GM21723 (cell line): ENCODE data around the gene ACADM.
"Not testable (repeated sequence)": the region's sequence is repeated elsewhere in the genome, so short reads cannot be mapped to it uniquely, and the experiment has no call there.

Source experiments
- ATAC-seq: cut with Tn5 transposase; IDR thresholded peaks from one replicate; pipeline ENCODE4 v1.9.1; 2021; ENCODE audit warnings: mild to moderate bottlenecking, moderate library complexity; ENCODE audit not compliant: unreplicated experiment

The ACADM gene

GRCh38 chr1:75733661-75734060 lies 9.2 kb downstream of the ACADM start:
- ATAC-seq = no peak

DNA sequence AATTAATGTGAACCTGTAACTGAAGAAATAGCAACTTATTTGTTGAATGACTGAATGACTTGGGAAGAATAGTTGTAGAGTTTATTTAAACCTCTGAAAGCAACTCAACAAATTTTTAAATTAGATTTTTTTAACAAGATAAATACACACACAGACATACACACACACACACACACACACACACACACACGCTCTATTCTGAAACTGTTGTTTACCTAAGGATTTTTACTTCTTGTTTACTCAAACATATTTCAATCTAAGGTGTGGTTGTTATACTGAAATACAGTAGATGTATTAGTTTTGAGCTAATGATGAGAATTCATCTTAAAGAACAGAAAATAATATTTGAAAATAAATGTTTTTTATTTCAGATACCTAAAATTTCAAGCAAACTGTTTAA lies 11.5 kb downstream of the ACADM start:
- ATAC-seq = no peak

DNA sequence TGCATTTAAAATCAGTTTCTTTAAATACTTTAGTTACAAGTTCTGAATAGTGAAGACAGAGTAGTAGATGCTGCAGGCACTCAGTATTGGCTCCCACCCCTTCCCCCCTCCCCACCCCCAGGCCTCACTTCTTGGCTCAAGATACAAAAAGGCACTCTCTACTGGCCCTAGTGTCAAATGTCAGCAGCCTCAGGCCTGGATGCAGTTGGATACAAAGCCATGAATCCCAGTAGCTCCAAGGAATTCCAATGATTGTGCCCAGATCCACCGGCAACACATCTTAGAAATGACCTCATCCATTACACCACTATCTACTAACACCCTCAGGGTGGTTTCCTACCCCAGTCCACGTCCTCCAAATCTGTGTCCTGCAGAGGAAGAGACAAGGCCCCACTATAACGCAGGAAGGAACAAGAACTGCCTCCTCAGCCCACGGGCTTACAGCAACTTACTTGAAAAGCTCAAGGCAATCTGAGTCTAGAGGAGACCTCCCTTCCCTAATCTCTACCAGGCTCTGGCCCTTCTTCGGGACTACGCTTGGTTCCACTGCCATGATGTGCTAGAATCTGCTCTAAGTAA lies 17.6 kb downstream of the ACADM start:
- ATAC-seq = no peak

DNA sequence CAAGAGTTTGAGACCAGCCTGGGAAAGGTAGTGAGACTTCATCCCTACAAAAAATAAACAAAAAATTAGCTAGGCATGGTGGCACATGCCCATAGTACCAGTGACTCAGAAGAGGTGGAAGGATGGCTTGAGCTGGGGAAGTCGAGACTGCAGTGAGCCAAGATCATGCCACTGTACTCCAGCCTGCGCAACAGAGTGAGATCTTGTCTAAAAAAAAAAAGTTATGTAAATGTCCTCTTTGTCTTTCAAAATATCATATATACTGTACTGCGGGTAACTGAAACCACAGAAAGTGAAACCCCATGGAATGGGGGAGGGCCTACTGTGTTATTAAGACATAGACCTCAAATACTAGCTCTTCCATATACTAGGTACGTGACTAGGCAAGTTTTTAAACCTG lies 20.8 kb downstream of the ACADM start:
- ATAC-seq = peak; percentile 82

DNA sequence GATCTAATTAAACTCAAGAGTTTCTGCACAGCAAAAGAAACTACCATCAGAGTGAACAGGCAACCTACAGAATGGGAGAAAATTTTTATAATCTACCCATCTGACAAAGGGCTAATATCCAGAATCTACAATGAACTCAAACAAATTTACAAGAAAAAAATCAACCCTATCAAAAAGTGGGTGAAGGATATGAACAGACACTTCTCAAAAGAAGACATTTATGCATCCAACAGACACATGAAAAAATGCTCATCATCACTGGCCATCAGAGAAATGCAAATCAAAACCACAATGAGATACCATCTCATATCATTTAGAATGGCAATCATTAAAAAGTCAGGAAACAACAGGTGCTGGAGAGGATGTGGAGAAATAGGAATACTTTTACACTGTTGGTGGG lies 32.7 kb downstream of the ACADM start:
- ATAC-seq = not testable (repeated sequence)

GRCh38 chr1:75758543-75758942 lies 34.0 kb downstream of the ACADM start:
- ATAC-seq = not testable (repeated sequence)

GRCh38 chr1:75764057-75764655 lies 39.6 kb downstream of the ACADM start:
- no peak for ATAC-seq

DNA sequence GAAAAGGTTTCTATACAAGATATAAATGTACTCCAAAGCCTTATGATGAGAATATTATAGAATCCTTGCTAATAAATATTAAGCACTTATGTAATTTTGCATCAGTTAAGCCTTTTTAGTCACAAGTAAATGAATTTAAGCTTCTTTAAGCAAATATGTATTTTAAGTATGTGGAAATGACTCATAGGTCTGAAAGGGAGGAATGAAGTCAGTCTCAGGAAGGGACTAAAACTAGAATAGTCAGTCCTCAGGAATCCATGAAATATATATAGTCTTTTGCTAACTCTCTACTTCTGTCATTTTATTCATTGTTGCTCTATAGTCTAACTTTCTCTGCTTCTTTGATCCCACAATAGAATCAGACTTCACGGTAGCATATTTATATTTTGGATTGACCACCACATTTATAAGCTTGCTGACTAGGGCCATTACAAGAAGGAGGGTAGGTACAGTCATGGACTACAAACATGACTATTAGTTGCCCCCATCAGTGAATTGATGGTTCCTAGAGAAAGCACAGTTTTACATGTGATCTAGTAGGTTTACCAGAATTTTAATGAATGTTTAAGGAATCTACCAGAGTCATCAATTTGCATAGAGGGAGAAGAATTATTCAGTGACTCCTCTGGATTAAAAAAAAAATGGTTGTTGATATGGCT lies 41.3 kb downstream of the ACADM start:
- no peak for ATAC-seq

GRCh38 chr1:75768016-75768415 lies 43.5 kb downstream of the ACADM start:
- no peak for ATAC-seq

- ATAC-seq = no peak
Measured at GRCh38 chr1:75770761-75771160, 46.3 kb downstream of the ACADM start.

DNA sequence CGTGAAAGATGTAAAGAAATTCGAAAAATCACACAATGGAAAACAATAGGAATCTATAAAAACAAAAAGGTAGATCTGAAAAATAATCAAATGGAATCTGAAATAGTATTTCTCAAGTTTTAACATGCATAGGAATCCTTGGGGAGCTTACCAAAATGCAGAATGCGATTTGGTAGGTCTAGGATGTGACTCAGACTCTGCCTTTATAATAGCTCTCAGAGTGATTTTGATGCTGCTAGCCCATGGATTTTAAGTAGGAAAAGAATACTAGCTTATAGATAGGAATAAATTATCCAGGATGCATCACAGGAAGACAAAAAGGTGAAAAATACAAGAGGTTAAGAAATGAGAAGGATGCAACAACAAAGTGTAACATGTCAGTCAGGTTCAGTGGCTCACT lies 47.5 kb downstream of the ACADM start:
- no peak for ATAC-seq

- ATAC-seq = not testable (repeated sequence)
Measured at GRCh38 chr1:75777812-75778211, 53.3 kb downstream of the ACADM start.

GRCh38 chr1:75778694-75779093 lies 54.2 kb downstream of the ACADM start:
- ATAC-seq = not testable (repeated sequence)

DNA sequence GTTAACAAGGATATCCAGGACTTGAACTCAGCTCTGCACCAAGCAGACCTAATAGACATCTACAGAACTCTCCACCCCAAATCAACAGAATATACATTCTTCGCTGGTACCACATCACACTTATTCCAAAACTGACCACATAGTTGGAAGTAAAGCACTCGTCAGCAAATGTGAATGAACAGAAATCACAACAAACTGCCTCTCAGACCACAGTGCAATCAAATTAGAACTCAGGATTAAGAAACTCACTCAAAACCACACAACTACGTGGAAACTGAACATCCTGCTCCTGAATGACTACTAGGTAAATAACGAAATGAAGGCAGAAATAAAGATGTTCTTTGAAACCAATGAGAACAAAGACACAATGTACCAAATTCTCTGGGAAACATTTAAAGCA lies 55.7 kb downstream of the ACADM start:
- ATAC-seq = not testable (repeated sequence)

DNA sequence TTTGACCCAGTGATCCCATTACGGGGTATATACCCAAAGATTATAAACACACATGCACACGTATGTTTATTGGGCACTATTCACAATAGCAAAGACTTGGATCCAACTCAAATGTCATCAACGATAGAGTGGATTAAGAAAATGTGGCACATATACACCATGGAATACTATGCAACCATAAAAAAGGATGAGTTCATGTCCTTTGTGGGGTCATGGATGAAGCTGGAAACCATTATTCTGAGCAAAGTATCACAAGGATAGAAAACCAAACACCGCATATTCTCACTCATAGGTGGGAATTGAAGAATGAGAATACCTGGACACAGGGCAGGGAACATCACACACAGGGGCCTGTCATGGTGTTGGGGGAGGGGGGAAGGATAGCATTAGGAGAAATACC lies 59.4 kb downstream of the ACADM start:
- ATAC-seq = not testable (repeated sequence)

DNA sequence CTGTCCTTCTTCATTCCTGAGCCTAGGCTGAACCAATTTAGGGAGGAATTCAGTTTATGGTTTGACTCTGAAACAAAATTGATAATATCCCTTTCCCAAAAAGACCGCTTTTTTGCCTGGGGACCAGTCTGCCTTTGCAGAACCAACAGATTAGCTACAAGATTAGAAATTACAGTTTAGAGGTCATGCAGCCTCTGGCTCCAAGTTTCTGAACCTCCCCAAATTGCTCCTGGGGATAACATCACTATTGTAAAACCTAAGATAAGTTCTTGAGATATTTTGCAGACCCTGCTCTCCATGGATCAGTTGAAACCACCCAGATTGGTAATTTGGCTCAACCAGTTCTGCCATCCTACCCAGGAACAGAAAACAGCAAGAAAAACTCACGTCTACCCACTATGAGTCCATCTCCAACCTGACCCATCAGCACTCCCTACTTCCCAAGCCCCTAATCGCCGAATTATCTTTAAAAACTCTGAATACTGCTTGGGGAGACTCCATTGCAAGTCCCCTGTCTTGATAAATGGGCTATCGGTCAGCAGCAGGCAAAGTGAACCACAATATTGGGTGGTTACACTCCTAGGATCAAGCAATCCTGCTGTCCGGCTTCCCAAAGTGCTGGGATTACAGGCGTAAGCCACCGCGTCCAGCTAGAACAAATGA lies 60.9 kb downstream of the ACADM start:
- ATAC-seq = peak; percentile 15

DNA sequence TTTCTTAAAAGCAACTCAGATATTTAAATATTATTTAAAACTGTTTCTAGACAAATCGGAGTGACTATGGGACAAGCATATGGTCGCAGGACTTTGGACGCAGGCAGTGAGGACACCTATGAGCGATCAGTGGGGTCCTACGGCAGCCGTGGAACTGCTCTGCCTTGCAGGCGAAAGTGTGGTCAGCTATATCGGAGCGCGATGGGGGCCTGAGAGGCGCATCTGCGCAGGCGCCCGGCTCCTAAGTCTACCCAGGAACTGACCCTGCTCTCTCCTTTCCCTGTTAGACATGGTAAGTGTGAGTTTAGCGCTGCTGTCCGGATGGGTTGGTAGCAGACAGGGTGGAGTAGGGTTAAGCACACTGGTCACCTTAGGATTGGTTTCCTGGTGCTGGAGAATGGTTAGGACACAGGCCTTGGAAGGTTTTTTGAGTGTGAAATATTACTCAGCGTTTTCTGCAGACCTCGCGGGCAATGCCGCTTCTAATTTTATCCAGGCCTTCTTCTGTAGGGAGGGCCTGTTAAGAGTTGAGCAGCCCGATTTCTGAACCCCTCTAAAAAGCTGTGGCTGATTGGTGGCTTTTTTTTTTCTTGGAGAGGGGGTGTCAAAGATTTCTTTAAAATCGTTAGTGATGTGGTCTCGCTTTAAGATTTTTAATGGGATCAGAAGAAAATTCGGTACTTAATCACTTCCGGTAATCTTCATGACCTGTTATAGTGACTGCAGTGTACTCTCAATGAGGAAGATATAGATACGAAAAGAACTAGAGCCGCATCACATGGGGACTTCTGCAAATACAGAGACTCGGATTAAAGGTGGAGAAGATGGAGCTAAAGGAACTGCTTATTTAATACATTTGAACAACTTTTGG lies 61.7 kb downstream of the ACADM start, which contains the start of gene RABGGTB:
RABGGTB (plus strand) TSS at position 274 of the 871 bp plus-strand sequence; CDS start at position 290, 16 bp downstream.
- peak; percentile 69 for ATAC-seq

DNA sequence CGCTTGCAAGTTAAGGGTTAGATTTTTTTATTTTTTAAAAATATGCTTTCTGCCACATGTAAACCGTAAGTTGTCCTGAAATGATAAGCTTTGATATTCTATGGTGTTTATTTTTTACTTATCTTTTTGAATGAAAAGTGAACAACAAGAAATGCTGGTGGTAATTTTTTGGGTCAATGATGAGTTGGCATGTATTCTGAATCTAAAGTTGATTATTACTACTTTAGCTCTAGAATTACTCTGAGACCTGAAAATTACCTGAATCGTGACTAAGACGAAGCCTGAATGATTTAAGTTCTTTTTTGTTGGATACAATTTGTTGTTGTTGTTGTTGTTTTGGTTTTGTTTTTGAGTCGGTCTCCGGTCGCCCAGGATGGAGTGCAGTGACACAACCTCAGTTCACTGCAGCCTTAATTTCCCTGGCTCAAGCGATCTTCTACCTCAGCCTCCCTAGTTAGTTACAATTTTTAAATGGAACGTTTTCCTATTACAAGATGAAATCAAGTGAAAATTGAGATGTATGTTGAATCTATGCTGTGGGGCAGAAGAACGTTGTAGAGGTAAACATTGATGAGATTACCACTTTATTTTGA lies 62.5 kb downstream of the ACADM start:
- no peak for ATAC-seq

DNA sequence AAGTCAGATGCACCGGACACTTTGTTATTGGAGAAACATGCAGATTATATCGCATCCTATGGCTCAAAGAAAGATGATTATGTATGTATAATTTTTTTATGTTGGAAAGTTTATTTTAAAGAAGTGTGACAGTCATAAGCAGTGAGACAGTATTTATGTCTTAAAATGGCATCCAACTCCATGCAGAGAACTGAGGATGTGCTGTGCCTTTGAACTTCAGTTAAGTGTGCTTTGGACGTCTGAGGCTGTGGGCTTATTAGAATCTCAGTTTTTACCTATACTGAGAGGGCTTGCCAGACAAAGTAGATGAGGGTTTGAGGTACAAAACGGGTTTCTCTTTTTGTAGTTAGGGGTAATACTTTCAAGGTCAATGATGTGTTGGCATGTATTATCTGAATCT lies 63.0 kb downstream of the ACADM start:
- no peak for ATAC-seq

DNA sequence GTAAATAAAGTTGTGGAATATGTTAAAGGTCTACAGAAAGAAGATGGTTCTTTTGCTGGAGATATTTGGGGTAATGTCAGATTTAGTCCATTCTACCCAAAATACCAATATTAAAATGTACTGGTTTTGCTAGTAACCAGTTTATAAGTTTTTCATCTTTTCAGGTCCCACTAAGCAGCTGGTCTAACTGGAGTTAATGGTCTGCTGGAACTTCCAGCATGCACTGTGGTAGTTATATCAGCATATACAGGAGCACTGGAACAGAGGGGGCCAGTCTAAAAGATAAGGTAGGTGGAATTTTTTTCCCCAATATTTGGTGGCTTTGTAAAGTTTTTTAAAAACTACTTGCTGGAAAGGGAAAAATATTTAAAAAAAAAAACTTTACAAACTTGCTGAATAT lies 65.5 kb downstream of the ACADM start:
- no peak for ATAC-seq
